ENCODE data around the gene C10orf95.

C10orf95 gene

DNA sequence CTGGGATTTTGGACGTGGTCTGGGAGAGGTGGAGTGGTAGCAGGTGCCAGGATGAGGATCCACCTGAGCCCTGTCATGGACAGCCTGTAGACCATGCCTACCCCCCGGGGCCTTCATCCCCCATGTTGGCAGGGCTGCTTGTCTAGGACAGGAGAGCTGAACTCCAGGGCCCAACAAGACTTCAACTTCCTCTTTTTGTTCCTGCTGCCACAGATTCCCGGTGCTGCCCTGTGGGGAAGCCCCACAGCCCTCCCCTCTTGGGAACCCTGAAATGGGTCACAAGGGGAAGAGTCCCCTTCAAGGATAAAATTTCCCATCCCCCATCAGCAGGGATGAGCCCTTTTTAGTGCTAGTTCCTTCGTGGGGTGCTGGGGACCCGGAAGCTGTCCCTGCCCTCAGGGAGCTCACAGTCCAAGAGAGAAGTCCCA lies 17.7 kb downstream of the C10orf95 start:
- DNase-seq = no peak

DNA sequence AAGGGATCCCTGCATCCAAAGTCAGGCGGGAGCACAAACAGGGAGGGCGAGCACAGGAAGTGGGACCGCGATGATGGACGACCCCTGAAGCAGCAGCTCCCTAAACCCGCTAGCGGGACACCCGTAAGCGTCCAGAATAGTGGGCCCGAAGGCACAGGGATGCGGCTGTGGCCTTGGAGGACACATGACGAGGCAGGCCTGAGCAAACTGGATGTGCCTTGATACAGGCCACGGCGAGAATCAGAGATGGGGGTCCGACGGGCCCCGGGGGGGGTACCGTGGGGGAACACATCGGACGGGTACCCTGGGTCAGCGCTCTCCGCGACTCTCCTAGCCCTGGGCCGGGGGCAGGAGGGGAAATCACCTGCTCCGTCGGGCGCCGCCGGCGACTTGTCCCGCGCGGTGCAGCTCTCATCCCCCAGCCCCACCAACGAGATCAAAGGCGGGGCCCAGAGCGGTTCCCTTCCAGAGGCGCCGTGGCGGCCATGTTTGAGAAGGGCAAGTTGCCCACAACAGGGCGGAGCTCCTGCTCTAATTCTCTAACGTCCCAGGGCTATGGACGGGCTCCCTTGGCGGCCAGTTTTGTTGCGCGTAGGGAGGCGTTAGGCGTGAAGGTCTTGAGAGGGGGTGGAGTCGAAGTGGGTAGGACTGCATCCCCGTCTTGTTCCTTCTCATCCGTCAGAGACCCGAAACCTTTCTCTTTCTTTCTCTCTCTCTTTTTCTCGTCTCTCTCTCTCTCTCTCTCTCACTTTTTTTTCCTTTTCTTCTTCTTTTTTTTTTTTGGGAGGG lies 19.0 kb downstream of the C10orf95 start, which contains the start of gene CUEDC2:
Gene CUEDC2 (minus strand): TSS at position 413 of the 789 bp plus-strand sequence. CDS start 7,386 bp downstream, outside the sequence.
- DNase-seq = peak; percentile 89

GRCh38 chr10:102431452-102432124 lies 19.8 kb downstream of the C10orf95 start:
- DNase-seq = no peak

- no peak for DNase-seq
These were observed 21.9 kb downstream of the C10orf95 start for GRCh38 chr10:102429468-102429867.

DNA sequence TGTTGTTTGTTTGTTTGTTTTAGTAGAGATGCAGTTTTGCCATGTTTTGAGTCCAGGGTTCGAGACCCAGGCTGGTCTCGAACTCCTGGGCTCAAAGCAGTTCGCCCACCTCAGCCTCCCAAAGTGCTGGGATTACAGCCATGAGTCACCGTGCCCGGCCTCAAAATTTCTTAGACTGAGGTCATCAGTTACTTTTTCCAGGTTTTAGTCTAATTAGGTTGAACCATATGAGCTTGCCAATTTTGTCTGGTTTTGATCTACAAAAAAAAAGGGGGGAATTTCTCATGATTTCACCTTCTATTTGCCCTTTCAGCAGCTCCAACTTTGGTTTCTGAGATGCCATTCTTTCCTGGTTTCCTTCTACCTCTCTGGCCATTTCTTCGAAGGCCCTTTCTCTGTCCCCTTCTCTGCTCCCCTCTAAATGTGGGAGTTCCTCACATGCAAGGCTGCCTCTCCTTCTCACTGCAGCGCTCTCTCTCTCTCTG lies 24.5 kb downstream of the C10orf95 start:
- DNase-seq = no peak

- no peak for DNase-seq
These were observed 25.9 kb downstream of the C10orf95 start for GRCh38 chr10:102425444-102425843.

DNA sequence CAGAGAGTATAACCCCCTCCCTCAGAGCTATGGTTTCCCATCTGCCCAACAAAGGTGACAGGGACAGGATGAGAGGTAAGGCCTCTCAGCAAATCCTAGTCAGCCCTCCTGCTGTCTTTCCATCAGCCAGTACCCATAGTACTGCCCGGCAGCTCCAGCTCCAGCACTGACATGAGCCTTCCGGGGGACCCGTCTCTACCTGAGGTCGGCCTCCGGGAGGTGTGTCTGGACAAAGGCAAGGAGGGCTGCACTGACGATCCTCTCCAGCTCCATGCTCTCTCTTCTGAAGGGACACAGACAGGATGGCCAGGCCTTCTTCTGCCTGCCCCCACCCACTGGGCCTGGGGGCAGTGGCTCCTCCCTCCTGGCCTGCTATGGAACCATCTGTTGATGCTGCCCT lies 26.4 kb downstream of the C10orf95 start:
- DNase-seq = no peak

DNA sequence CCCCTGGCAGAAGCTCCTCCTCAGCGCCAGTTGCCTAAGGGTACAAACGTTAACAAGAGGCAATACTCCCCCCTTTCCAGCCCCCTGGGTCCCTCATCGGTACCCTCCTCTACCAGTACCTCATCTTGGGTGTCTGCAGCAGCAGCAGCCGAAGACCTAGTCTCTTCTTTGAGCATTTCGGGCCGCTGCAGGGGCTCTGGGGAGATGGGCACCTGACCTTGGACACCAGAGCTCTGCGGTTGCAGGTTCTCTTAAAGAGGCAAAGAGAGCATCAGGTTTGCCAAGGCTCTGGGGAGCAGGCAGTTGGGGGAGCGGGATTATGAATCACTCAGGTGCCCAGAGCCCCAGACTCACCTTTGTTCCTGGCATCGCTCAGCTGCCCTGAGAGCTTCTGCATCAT lies 27.2 kb downstream of the C10orf95 start:
- no peak for DNase-seq

DNA sequence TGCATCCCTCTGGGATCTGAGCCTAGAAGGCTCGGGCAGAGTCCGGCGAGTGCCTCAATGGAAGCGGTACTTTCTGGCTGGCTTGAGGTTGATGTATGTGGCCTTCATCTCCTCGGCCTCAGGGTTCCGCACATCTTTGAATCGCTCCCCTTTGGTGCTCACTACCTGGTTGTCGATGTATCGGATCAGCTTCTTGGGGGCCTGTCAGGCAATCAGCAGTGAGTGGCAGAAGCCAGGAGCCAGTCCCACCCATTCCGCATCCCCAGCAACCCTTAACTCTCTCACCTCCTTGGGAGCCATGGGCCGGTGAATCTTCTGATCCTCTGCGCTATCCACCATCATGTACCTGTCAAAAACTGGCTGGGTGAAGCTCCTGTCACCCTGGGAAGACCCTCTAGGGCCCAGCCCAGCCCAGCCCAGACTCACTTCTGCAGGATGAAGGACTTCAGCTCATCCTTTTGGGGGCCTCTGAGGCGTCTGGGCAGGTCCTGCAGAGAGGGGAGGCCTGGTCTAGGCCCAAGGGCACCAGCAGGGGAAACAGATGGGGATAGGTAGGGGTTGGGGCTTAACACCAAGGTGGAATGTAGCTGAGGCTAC lies 27.9 kb downstream of the C10orf95 start:
- no peak for DNase-seq

DNA sequence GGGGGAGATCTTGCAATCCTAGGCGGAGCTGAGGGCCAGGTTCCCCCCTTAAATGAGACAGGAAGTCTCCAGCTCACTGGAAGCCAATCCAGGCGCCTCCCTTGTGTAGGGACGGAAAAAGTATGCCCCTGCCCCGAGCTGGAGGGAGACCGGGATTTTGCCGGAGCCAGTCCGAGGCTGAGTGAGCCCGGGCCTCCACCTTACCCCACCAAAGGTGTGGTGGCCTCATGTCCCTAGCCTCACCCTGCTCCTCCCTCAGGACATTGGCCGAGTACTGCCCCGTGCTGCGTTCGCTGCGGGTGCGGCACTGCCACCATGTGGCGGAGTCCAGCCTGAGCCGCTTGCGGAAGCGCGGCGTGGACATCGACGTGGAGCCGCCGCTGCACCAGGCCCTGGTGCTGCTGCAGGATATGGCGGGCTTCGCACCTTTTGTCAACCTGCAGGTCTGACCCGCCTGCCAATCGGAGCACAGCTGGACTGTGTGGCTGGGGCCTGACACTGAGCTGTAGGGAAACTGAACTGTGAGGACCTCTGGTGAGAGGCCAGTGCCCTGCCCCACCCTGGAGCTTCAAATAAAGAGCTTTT lies 28.7 kb downstream of the C10orf95 start:
- DNase-seq = no peak

- DNase-seq = no peak
These were observed 29.4 kb downstream of the C10orf95 start for GRCh38 chr10:102421757-102422512.

GRCh38 chr10:102421507-102421756 lies 29.9 kb downstream of the C10orf95 start:
- no peak for DNase-seq

- DNase-seq = peak; percentile 92
These were observed 30.4 kb downstream of the C10orf95 start, which contains the start of gene FBXL15 for GRCh38 chr10:102420714-102421506. FBXL15 (plus strand) TSS chr10:102420836; CDS start chr10:102421130, 294 bp downstream.

DNA sequence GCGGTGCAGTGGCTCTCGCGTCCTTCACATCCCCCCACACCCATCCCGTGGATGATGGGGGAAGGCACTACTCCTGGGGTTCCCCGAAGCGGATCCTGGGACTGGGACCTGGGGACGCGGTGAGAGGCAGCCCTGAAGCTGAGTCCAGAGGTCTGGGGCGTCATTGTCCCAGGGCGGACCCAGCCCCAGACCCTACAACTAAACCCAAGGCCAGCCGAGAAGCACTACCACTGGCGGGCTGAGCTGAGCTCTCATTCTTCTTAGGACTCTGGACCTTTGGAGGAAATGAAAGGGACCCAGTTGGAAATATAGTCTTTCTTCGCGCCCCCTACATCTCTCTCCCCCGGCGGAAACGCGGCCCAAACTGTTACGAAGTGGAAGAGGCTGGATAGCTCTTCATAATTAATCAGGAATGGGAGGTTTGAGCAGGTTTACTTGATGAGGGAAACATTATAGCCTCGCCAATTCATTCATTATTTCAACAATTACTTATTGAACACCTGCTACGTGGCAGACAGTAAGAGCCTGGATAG lies 31.1 kb downstream of the C10orf95 start:
- DNase-seq = no peak

GRCh38 chr10:102419269-102420180 lies 31.8 kb downstream of the C10orf95 start:
- peak; percentile 61 for DNase-seq

- DNase-seq = no peak
These were observed 32.6 kb downstream of the C10orf95 start, which contains the start of gene PSD for GRCh38 chr10:102418622-102419268. PSD (minus strand) TSS chr10:102418785; CDS start chr10:102417038, 1,747 bp downstream.

- no peak for DNase-seq
These were observed 34.6 kb downstream of the C10orf95 start for GRCh38 chr10:102416695-102417094.

GRCh38 chr10:102416283-102416682 lies 35.1 kb downstream of the C10orf95 start:
- DNase-seq = no peak

DNA sequence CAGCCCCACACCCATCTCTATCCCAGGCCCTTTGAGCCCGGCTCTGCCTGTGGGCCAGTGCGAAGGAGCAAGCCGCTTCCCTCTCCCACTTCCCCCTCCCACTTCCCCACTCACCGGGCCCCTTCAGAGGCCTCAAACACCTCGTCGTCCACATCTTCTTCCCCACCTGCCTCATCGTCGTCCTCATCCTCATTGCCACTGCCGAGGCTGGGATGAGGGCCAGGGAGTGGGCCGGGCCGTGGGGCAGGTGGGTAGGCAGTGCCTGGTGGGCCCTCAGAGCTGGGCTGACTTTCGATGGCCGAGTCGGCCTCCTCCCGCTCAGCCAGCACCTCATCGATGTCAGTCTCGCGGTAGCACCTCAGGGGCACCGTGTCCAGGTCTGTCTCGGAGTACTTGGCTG lies 36.6 kb downstream of the C10orf95 start:
- DNase-seq = no peak
